ENCODE data around the gene FUCA1.
A peak's percentile ranks its signal among the peaks of the same experiment; 100 is the strongest.
"Not testable (repeated sequence)": the region's sequence is repeated elsewhere in the genome, so short reads cannot be mapped to it uniquely, and the experiment has no call there.

The FUCA1 gene

DNA sequence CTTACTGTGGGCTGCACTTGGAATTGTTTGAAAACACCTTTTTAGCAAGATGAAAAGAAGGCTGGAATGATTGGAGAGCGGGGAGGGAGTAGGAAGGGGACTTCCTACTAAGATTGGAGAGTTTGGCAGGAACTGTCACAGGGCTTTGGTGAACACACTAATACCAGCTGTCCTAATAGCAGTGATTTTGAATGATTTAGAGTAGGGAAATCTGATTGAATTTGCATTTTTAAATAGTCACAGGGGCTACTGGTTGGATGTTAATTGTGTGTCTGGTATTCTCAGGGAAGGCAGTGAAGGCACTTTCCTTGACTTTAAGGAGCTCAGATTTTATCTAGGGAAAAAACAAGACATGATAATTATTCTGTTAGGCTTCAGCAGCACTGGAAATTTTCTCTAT is 40.4 kb downstream of the FUCA1 start:
- H3K9me3 ChIP-seq (ENCODE audit: severe bottlenecking): no peaks in the 10 kb centered on the region
- no peak overlapping the region for H3K27ac ChIP-seq (ENCODE audit: poor library complexity, severe bottlenecking)
- no peak for TF ChIP-seq CTCF (IDR thresholded peaks at IDR 0.05; ENCODE audit: poor library complexity, severe bottlenecking)
- DNase-seq (ENCODE audit: low spot score) (no peak), ATAC-seq (ENCODE audit: low read depth) (no peak)
- H3K4me1 ChIP-seq (ENCODE audit: insufficient read depth, poor library complexity, severe bottlenecking): peaks cover 4% of the 10 kb centered on the region
- H3K4me3 ChIP-seq (ENCODE audit: severe bottlenecking): no peak overlapping the region
- no peaks in the 10 kb centered on the region for H3K27me3 ChIP-seq (ENCODE audit: insufficient read depth, poor library complexity, severe bottlenecking)
- no peaks in the 10 kb centered on the region for H3K36me3 ChIP-seq (ENCODE audit: low read depth)

GRCh38 chr1:23826590-23826989 is 41.5 kb downstream of the FUCA1 start:
- not testable (repeated sequence) for H3K27me3 ChIP-seq (ENCODE audit: insufficient read depth, poor library complexity, severe bottlenecking); H3K4me1 ChIP-seq (ENCODE audit: insufficient read depth, poor library complexity, severe bottlenecking); DNase-seq (ENCODE audit: low spot score); ATAC-seq (ENCODE audit: low read depth); H3K9me3 ChIP-seq (ENCODE audit: severe bottlenecking); H3K27ac ChIP-seq (ENCODE audit: poor library complexity, severe bottlenecking); H3K4me3 ChIP-seq (ENCODE audit: severe bottlenecking); H3K36me3 ChIP-seq (ENCODE audit: low read depth)

DNA sequence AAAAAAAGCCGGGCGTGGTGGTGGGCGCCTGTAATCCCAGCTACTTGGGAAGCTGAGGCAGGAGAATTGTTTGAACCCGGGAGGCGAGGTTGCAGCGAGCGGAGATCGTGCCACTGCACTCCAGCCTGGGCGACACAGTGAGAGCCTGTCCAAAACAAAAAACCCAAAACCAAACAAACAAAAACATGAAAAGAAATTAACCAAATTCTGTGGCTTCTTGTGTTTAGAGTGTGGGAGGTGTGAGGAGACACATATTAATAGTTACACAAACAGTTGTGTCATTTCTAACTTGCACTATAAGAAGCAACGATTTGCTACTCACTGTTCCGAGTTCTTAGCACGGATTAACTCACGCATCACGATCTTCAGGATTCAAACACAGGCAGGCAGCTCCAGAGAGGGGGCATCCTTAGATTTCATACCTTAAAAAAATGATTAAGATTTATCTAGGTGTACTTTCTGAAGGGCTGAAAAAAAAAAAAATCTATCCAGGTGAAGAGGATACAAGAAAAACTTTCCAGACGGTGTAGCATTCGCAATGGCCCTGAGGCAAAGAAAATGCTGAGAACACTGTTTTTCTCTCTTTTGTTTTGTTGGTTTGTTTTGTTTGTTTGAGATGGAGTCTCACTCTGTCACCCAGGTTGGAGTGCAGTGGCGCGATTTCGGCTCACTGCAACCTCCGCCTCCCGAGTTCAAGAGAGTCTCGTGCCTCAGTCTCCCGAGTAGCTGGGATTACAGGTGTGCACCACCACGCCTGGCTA is 42.1 kb downstream of the FUCA1 start:
- ATAC-seq (ENCODE audit: low read depth) (no peak), DNase-seq (ENCODE audit: low spot score) (no peak)
- Histone ChIP-seq H3K27me3 (ENCODE audit: insufficient read depth, poor library complexity, severe bottlenecking) (no peaks in the 10 kb centered on the region), H3K4me1 (ENCODE audit: insufficient read depth, poor library complexity, severe bottlenecking) (peaks cover 4% of the 10 kb centered on the region), H3K9me3 (ENCODE audit: severe bottlenecking) (no peaks in the 10 kb centered on the region), H3K36me3 (ENCODE audit: low read depth) (no peaks in the 10 kb centered on the region), H3K4me3 (ENCODE audit: severe bottlenecking) (peak overlapping the region; percentile 93), H3K27ac (ENCODE audit: poor library complexity, severe bottlenecking) (peak overlapping the region; percentile 42)
- no peak for TF ChIP-seq CTCF (IDR thresholded peaks at IDR 0.05; ENCODE audit: poor library complexity, severe bottlenecking)

GRCh38 chr1:23825076-23825761 is 42.9 kb downstream of the FUCA1 start, which contains the start of gene HMGCL:
HMGCL (minus strand) TSS chr1:23825429; CDS start chr1:23825415, 14 bp downstream.
- peaks cover 4% of the 10 kb centered on the region for H3K4me1 ChIP-seq (ENCODE audit: insufficient read depth, poor library complexity, severe bottlenecking)
- H3K36me3 ChIP-seq (ENCODE audit: low read depth): no peaks in the 10 kb centered on the region
- H3K9me3 ChIP-seq (ENCODE audit: severe bottlenecking): no peaks in the 10 kb centered on the region
- peak within 1 kb of the TSS; percentile 93 for H3K4me3 ChIP-seq (ENCODE audit: severe bottlenecking)
- ATAC-seq (ENCODE audit: low read depth) (peak; percentile 89), DNase-seq (ENCODE audit: low spot score) (peak; percentile 86)
- peak within 1 kb of the TSS; percentile 42 for H3K27ac ChIP-seq (ENCODE audit: poor library complexity, severe bottlenecking)
- no peaks in the 10 kb centered on the region for H3K27me3 ChIP-seq (ENCODE audit: insufficient read depth, poor library complexity, severe bottlenecking)
- no peak for TF ChIP-seq CTCF (IDR thresholded peaks at IDR 0.05; ENCODE audit: poor library complexity, severe bottlenecking)

DNA sequence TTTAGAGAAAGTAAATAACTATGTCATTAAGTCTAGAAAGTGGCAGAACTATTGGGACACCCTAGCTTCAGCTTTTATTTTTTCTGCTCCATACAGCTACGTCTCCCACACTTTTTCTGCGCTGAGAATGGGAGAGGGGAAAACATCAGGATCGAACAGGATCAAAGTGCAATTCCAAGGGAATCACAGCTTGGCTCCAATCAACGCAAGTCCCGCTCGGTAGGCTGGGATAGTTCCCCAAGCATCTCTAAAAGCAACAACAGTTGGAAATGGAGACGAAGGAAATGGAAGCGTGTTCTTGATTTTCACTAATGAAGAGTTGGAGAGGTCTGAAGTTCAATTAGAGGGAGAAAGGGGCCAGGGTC is 43.4 kb downstream of the FUCA1 start:
- DNase-seq (ENCODE audit: low spot score) (no peak), ATAC-seq (ENCODE audit: low read depth) (no peak)
- Histone ChIP-seq H3K36me3 (ENCODE audit: low read depth) (no peaks in the 10 kb centered on the region), H3K4me1 (ENCODE audit: insufficient read depth, poor library complexity, severe bottlenecking) (peaks cover 4% of the 10 kb centered on the region), H3K27ac (ENCODE audit: poor library complexity, severe bottlenecking) (peak overlapping the region; percentile 42), H3K27me3 (ENCODE audit: insufficient read depth, poor library complexity, severe bottlenecking) (no peaks in the 10 kb centered on the region), H3K9me3 (ENCODE audit: severe bottlenecking) (no peaks in the 10 kb centered on the region), H3K4me3 (ENCODE audit: severe bottlenecking) (peak overlapping the region; percentile 93)
- TF ChIP-seq CTCF (IDR thresholded peaks at IDR 0.05; ENCODE audit: poor library complexity, severe bottlenecking): no peak

Measured in RWPE2 (cell line).